ENCODE data around the gene METAP1. TPM values are rescaled to one million over a fixed set of nuclear protein-coding genes. Genes with fewer than 3 reads are reported as not detected.

METAP1 gene
- 19.3 and 22.2 TPM in 2 replicates for total RNA-seq

GRCh38 chr4:98995183-98996055 is at the start of gene METAP1:
Gene METAP1, plus strand, starts transcription at chr4:98995721. Its CDS starts 33 bp downstream, at chr4:98995754.

GRCh38 chr4:99088481-99089365 is 93.2 kb downstream of the METAP1 start, which contains the start of gene ADH5:
Gene ADH5, minus strand, starts transcription at chr4:99088788. Its CDS starts 88 bp downstream, at chr4:99088700.

Other genes starting within 250 kb of the METAP1 start
- gene EIF4E, start 66.6 kb upstream of the METAP1 start, total RNA-seq = 114 and 143 TPM in 2 replicates
- gene ADH5, start 93.1 kb downstream of the METAP1 start, total RNA-seq = 449 and 450 TPM in 2 replicates
- not detected in 2 replicates for gene ADH4, start 148.6 kb downstream of the METAP1 start, total RNA-seq
- not detected in 2 replicates for gene ADH6, start 223.5 kb downstream of the METAP1 start, total RNA-seq